HG03064 (cell line): ENCODE measurements around the gene SCT.

Experiments
- ATAC-seq: cut with Tn5 transposase; IDR thresholded peaks from one replicate; pipeline ENCODE4 v1.9.1; 2021; ENCODE audit warnings: low read depth; ENCODE audit not compliant: unreplicated experiment

Gene SCT

DNA sequence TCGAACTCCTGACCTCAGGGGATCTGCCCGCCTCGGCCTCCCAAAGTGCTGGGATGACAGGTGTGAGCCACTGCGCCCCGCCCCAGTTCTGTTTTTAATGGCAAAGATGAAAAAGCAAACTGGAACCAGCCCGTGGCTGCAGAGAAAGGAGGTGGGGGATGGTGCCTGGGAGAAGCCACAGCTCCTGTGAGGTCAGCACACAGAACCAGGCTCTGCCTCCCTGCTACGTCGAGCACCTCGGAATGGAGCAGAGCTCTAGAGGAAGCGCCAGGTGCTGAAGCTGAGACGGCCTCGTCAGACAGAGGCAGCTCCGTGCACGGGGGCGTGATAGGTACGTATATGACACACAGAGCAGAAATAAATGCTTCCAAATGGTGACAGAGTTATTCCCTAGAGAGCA is 18.6 kb upstream of the SCT start:
- no peak for ATAC-seq

DNA sequence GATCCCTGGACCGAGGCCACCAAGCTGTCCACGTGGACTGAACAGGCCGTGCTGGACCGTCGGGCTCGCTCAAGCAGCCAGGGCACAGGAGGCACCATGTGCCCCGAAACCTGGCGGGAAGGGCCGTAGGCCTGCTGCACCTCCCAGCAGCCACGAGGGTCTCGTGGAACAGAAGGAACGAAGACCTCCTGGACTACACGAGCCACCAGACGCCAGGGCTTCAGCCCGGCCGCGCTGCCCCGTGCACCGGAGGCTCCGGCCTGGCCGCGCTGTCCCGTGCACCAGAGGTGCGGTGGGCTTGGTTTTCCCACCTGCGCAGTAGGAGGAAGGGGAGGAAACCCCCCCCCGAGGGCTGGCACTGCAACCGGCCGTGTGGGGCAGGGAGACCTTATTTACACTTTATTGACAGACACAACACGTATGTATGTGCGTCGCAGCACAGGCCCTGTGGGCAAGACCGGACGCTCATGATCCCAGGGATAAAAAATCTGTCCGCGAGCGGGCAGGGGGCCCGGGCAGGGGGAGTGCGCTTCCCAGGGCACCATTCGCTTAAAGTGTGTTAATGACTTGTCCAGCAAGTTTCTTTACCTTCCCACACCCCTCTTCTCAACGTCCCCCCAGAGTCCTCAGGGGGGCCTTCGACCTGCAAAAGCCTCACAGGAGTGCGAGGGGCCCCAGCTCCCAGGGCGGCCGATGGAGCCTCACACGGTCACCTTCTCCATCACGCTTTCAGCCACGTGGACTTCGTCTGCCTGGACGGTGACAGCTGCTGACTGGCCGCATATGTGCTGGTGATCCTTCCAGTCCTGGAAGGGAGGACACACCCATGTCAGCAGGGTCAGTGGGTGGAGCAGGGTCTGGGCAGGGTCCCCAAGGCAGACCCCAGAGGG is 17.1 kb upstream of the SCT start:
- no peak for ATAC-seq

DNA sequence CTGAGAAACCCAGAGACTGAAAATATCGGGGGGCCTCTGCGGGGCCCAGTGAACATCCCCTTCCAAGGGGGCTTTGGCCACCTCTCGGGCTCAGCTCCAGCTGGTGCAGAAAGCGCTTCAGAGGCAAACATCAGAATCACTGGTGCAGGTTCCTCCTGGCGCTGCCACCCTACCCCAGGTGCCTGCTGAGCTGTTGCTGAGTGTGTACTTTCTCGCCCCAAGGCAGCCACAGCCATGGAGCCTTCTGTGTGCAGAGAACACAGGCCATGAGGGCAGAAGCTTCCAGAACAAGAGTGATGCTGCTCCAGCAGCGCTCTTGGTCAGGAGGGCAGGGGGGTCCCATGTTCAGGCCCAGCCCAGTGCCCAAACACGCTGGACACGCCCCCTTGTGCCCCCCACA is 16.4 kb upstream of the SCT start:
- no peak for ATAC-seq

DNA sequence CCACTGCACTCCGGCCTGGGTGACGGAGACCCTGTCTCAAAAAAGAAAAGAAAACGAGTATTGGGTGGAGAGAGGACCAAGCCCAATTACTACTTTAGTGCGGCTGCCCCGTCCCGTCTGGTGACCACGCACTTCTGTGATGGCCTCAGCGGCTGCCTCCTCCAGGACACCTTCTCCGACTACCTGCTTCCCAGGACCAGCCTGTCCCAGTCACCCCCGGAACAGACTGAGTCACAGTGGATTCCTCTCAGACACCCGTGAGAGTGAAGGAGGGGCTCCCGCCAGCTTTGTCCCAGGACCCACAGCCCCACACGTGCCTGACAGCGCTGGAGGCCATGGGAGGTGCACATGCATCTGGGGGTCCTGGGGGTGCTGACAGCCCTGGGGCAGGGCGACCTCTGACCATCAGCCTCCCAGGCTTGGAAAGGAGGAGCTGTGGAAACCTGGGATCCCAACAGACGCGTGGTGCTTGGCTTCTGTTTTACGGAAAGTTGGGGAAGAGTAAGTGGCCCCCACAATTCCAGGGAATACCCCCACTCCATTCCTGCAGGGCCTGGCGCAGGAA is 14.9 kb upstream of the SCT start:
- ATAC-seq: no peak

DNA sequence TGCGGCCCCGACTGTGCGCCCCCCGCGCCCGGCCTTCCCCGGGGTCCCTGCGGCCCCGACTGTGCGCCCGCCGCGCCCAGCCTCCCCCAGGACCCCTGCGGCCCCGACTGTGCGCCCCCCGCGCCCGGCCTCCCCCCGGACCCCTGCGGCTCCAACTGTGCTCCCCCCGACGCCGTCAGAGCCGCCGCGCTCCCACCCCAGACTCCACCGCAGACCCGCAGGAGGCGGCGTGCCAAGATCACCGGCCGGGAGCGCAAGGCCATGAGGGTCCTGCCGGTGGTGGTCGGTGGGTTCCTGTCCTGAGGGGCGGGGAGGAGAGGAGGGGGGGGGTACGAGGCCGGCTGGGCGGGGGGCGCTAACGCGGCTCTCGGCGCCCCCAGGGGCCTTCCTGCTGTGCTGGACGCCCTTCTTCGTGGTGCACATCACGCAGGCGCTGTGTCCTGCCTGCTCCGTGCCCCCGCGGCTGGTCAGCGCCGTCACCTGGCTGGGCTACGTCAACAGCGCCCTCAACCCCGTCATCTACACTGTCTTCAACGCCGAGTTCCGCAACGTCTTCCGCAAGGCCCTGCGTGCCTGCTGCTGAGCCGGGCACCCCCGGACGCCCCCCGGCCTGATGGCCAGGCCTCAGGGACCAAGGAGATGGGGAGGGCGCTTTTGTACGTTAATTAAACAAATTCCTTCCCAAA is 13.2 kb upstream of the SCT start:
- no peak for ATAC-seq

DNA sequence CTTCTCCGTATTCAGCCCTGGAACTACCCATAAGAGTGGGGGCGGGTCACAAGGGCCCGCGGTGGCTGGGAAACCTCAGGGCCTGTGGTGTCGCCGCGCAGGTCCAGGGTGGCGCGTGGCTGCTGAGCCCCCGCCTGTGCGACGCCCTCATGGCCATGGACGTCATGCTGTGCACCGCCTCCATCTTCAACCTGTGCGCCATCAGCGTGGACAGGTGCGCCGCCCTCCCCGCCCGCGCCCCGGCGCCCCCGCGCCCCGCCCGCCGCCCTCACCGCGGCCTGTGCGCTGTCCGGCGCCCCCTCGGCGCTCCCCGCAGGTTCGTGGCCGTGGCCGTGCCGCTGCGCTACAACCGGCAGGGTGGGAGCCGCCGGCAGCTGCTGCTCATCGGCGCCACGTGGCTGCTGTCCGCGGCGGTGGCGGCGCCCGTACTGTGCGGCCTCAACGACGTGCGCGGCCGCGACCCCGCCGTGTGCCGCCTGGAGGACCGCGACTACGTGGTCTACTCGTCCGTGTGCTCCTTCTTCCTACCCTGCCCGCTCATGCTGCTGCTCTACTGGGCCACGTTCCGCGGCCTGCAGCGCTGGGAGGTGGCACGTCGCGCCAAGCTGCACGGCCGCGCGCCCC is 12.5 kb upstream of the SCT start:
- no peak for ATAC-seq

DNA sequence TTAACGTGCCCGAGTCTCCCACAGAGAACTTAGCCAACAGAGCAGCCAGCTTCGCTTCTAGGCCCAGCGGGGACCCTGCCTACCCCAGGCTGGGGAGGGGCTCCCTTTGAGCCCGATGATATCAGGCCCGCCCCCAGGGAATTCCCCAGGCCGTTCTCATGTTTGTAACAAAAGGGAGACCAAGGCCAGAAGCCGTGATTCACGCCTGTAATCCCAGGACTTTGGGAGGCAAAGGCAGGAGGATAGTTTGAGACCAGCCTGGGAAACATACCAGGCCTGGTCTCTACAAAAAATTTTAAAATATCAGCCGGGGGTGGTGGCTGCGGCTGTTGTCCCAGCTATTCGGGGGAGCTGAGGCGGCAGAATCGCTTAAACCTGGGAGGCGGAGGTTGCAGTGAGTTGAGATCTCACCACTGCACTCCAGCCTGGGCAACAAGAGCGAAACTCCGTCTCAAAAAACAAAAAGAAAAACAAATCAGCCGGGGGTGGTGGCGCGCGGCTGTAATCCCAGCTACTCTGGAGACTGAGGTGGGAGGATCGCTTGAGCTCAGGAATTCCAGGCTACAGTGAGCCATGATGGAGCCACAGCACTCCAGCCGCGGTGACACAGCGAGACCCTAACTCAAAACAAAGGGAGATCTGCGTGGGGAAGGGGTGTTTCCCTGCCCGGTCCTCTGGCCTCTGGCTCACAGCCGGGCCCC is 11.8 kb upstream of the SCT start:
- no peak for ATAC-seq

DNA sequence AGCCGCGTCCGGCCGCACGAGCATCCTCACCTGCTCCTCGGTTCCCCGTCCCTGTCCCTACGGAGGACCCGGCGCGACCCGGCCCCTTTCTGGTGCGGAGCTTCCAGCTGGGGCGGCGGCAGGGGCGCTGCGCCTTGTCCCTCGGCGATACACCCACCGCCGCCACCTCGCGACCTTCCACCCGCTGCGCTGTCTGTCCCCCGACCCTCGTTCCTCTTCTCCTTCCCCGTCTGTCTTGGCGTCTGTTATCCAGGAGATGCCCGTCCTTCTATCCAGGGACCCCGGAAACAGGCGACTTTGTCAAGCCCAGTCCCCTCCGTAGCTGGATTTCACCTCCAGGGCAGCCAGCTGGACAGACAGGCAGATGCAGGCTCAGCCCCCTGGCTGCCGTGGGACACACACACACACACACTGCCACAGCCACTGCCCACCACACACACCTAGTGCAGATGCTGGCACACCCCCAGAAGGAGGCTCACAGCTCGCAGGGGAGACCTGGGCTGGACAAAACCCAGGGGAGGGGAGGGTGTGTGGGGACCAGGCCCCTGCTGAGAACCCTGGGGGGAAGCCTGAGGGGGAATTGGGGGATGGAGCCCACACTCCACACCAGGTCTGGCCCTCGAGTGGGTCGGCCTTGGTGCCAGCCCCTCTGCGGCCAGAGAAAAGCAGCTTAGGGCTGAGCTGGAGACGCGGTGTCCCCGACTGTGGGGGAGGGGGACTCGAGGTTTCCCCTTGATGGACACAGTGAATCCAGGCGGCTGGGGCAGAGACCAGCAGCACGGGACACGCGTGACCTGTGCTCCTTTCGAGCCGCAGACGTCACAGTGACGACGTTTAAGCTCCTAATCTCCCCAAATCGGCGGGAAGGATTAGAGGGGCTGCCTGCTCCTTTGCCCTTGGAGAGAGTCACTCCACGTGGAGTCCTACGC is 10.9 kb upstream of the SCT start:
- no peak for ATAC-seq

DNA sequence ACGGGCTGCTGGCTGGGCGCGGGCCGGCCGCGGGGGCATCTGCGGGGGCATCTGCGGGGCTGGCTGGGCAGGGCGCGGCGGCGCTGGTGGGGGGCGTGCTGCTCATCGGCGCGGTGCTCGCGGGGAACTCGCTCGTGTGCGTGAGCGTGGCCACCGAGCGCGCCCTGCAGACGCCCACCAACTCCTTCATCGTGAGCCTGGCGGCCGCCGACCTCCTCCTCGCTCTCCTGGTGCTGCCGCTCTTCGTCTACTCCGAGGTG is 10.3 kb upstream of the SCT start:
- no peak for ATAC-seq

DNA sequence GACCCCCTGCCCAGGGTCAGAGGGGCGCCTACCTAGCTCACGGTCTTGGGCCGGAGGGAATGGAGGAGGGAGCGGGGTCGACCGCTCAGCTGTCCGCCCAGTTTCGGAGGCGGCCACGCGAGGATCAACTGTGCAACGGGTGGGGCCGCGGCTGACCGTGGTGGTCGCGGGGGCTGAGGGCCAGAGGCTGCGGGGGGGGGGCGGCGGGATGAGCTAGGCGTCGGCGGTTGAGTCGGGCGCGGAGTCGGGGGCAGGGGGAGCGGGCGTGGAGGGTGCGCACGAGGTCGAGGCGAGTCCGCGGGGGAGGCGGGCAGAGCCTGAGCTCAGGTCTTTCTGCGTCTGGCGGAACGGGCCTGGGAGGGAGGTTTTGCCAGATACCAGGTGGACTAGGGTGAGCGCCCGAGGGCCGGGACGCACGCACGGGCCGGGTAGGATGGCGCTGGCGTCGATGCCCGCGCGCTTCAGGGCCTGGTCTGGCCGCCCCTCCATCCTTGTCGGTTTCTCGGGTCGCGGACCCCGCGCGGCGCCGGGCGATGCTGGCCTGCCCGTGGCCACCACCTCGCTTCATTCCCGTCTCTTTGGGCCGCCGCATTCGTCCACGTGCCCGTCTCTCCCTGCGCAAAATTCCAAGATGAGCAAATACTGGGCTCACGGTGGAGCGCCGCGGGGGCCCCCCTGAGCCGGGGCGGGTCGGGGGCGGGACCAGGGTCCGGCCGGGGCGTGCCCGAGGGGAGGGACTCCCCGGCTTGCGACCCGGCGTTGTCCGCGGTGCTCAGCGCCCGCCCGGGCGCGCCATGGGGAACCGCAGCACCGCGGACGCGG is 9.7 kb upstream of the SCT start, which contains the start of gene DRD4:
Gene DRD4 (plus strand): TSS at position 759 of the 822 bp plus-strand sequence. CDS start 36 bp downstream, at position 795.
- no peak for ATAC-seq

DNA sequence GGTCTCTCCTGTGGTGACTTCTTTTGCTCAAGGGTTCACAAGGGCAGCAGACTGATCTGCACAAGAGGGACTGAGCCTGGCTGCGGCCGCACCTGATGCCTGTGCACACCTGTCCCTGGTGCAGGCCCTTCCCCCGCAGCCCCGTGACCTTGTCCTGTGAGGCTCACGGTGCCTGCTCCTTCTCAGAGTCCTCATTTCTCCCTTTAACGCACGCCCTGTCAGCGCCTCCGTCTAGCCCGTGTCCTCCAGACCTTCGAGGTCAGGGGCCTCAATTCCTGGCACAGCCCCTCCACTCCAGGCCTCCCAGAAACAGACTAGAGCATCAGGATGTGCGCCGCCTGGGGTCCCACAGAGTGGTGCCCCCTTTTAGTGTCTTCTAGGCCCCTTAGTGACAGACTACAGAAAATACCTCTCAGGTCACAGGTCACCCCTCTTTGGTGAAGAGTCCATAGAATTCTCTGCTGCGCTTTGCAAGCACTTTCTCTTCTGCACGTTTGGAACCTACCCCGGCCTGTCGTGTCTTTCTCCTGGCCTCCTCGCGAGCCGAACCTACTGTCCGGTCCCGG is 9.0 kb upstream of the SCT start:
- ATAC-seq: no peak

DNA sequence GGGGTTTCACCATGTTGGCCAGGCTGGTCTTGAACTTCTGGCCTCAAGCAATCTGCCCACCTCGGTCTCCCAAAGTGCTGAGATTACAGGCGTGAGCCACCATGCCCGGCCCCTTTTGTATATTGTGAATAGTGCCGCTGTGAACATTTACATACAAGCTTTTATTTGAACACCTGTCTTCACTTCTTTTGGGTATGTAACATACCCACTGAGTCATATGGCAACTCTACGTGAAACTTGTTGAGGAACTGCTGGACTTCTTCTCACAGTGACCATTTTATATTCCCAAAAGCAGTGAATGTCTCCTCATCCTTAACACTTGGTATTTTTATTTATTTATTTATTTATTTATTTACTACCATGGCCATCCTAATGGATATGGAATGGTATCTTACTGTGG is 3.9 kb upstream of the SCT start:
- no peak for ATAC-seq

DNA sequence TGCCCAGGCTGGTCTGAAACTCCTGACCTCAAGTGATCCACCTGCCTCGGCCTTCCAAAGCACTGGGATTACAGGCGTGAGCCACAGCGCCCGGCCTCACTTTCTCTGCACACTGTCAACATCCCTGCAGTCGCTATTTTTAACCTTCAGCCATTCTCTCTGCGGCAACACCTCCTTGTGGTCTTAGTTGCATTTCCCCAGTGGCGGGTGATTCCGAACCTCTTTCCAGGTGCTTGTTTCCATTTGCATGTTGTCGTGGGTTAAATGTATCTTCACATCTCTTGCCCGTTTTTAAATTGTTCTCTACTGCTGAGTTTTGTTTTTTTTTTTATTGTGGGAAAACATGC is 2.2 kb upstream of the SCT start:
- ATAC-seq: no peak

DNA sequence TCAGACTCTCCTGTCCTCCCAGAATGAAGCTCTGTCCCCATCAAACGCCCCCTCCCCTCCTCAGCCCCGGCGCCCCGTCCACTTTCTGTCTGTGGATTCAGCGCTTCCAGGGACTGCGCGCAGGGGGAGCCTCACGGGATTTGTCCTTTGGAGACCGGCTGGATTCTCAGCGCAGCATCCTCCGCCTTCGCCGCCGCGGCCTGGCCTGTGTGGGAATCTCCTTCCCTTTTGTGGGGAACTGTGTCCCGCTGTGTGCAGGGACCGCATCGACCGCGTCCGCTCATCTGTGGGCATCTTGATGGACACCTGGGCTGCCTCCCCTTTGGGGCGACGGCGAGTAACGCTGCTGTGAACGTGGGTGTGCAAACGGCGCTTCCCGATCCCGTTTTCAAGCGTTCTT is 1.1 kb upstream of the SCT start:
- no peak for ATAC-seq

DNA sequence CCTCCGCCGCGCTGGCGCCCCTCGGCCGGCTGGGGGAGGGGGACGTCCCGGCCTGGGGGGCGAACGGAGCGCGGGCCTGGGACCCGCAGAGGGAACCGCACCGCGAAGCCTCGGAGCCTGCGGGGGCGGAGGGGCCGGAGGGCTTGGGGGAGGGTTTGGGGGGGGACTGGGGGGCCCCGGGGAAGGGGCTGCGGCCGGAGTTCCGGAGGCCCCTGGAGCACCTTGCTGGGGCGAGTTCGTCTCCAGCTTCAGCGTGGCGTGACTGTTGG is 261 bp upstream of the SCT start:
- ATAC-seq: no peak

DNA sequence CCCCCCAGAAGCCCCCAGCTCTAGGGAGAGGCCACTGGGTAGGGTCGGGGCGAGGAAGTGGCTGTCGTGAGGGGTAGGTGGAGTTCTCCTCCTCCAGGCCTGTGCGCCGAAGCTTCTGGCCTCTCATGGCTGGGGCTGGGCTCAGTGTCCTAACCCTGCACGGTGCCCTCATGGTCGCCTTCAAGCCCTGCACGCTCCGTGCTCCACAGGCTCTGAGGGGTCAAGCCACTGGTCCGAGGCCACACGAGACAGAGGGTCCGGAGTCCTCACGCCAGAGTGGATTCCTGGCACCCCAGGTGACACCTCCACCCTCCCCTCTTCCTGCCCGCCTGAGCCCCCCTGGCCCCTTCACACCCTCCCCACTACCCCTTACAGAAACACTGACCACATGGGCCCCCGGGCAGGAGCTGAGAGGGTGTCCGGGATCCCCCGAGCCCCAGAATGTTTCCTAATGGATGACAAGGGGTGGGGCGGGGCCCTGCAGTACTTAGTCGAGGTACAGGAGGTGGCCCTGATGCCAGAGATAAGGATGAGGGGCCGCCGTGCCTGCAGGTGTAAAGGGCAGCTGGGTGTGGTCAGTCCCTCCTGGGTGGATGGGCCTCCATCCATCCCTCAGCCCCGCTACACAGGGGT is 1.2 kb downstream of the SCT start:
- ATAC-seq: no peak

DNA sequence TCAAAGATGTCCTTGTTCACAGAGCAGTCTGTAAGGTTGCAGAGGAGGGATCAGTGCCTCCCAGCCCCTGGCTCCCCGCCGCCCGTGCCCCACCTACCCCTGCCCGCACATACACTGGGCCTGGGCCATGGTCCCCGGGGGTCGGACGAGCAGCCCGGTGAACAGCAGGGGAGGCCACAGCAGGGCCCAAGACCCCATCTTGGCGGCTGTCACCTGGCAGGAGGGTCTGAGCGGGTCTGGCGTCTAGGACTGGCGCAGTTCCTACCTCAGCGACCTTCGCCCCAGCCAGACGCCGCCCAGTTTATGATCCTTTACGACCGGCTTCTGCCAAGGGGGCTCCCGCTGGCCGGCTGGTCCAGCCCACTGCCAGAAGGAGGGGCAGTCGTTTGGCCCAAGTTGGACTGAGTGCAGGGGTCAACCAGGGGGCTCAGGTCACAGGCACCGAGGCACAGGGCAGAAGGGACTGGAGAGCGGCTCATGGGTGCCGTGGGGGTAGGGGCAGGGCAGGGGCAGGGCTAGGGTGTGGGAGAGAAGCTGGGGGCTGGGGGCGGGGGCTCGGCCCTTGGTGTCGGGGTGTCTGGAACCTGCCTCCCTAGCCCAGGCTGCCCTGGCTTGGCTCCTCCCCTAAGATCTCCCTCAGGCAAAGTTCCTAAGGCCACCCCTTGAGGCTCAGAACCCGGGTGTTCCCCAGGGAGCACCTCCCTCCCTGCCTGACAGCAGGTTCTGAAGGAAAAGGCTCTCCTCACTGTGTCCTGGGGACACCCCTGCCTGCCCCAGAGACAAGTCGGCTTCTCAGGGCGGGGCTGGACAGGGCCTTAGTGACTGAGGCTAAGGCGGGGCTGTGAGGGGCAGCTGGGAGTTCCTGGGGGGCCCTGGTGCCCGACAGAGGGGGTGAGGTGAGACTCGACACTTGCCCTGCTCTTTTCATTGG is 2.0 kb downstream of the SCT start, which contains the start of gene CDHR5:
Gene CDHR5 (minus strand): TSS at position 251 of the 931 bp plus-strand sequence. CDS start 53 bp downstream, at position 198.
- ATAC-seq: no peak
